ENCODE measurements around the gene PGBD2. TPM values are rescaled to one million over a fixed set of nuclear protein-coding genes. Genes with fewer than 3 reads are reported as not detected.

The PGBD2 gene
- total and polyA plus RNA-seq, 8 donors = 2.2 to 7.5 (median 4.2) TPM

GRCh38 chr1:248862998-248863881 lies 42.8 kb upstream of the PGBD2 start:
- intact Hi-C loops (cut with DNase I) = no loop called here
- TF ChIP-seq CTCF (IDR thresholded peaks at IDR 0.05) = no peak
- Histone ChIP-seq H3K4me1 (peaks cover 0 to 10% (median 5%) of the 10 kb centered on the region in 3 donors), H3K36me3 (no peaks in the 10 kb centered on the region), H3K4me3 (peak overlapping the region; percentile 44 to 60 (median 54)), H3K27ac (peak overlapping the region; percentile 33 to 73 (median 58)), H3K27me3 (no peaks in the 10 kb centered on the region), H3K9me3 (no peaks in the 10 kb centered on the region)
- WGBS, 2 donors = 11 to 15% methylated on average over 46 of the region's 46 CpGs
- FAIRE-seq (no peak), DNase-seq (peak; percentile 79 to 92 (median 88)), ATAC-seq (peak; percentile 63 to 82 (median 78))

GRCh38 chr1:248871837-248872401 lies 34.1 kb upstream of the PGBD2 start:
- H3K9me3 ChIP-seq = no peaks in the 10 kb centered on the region
- FAIRE-seq (no peak), DNase-seq (no peak), ATAC-seq (no peak)
- H3K27me3 ChIP-seq = no peaks in the 10 kb centered on the region
- H3K4me3 ChIP-seq = no peak overlapping the region
- H3K4me1 ChIP-seq = peaks cover 0 to 3% (median 0%) of the 10 kb centered on the region in 3 donors
- H3K27ac ChIP-seq = no peak overlapping the region
- no peak for TF ChIP-seq CTCF (IDR thresholded peaks at IDR 0.05)
- WGBS, 2 donors = 98 to 99% methylated on average over 3 of the region's 3 CpGs
- intact Hi-C loops (cut with DNase I) = no loop called here
- no peaks in the 10 kb centered on the region for H3K36me3 ChIP-seq

GRCh38 chr1:248872752-248873408 lies 33.2 kb upstream of the PGBD2 start:
- DNase-seq = peak; percentile 45 to 78 (median 60)
- Histone ChIP-seq H3K4me3 (peak overlapping the region; percentile 31 to 46 (median 40)), H3K4me1 (peaks cover 0 to 3% (median 0%) of the 10 kb centered on the region in 3 donors), H3K27me3 (no peaks in the 10 kb centered on the region), H3K27ac (peak overlapping the region; percentile 88 to 94 (median 90)), H3K36me3 (no peaks in the 10 kb centered on the region), H3K9me3 (no peaks in the 10 kb centered on the region)
- 4 to 5% methylated on average over 31 of the region's 31 CpGs for WGBS, 2 donors
- FAIRE-seq = no peak
- intact Hi-C loops (cut with DNase I) = no loop called here
- ATAC-seq = peak; percentile 60 to 80 (median 70)
- no peak for TF ChIP-seq CTCF (IDR thresholded peaks at IDR 0.05)

- no peak for FAIRE-seq
Observed at GRCh38 chr1:248873409-248873992, 32.5 kb upstream of the PGBD2 start.

More at GRCh38 chr1:248873409-248873992, 32.5 kb upstream of the PGBD2 start:
- Histone ChIP-seq H3K27me3 (no peaks in the 10 kb centered on the region), H3K27ac (peak overlapping the region; percentile 88 to 94 (median 90)), H3K36me3 (no peaks in the 10 kb centered on the region), H3K4me1 (peaks cover 0 to 3% (median 0%) of the 10 kb centered on the region in 3 donors), H3K4me3 (peak overlapping the region; percentile 31 to 46 (median 40)), H3K9me3 (no peaks in the 10 kb centered on the region)
- intact Hi-C loops (cut with DNase I) = no loop called here
- ATAC-seq (peak; percentile 89 to 97 (median 90)), DNase-seq (peak; percentile 90 to 99 (median 96))
- no peak for TF ChIP-seq CTCF (IDR thresholded peaks at IDR 0.05)
- 0 to 1% methylated on average over 41 of the region's 41 CpGs for WGBS, 2 donors

Data from pancreas (tissue), 10 donors.